Panc1 (cell line): ENCODE results near the gene IFITM2. TPM values are rescaled to one million over a fixed set of nuclear protein-coding genes. Genes with fewer than 3 reads are reported as not detected.

Experiments used
- ATAC-seq: fragments of 200-7000 bp; cut with Tn5 transposase; 2 replicates; pipeline ENCODE4 v1.9.1; 2020; ENCODE audit warnings: mild to moderate bottlenecking, moderate library complexity
- BruUV-seq: library from RNA; stranded (reverse); fragments of 400-500 nt; replicated peaks from 2 replicates; lab custom pipeline; 2021; lab: Mats Ljungman, UMichigan
- CTCF ChIA-PET: fragments of 300-600 bp; sonication (Branson Sonifier 250); formaldehyde crosslinking; loops from one replicate; lab custom pipeline; 2022; ENCODE audit warnings: antibody characterized with exemption; lab: Charles Lee
- POLR2A ChIA-PET: fragments of 300-600 bp; sonication (Branson Sonifier 250); formaldehyde crosslinking; loops from one replicate; lab custom pipeline; 2022; ENCODE audit warnings: antibody characterized with exemption; lab: Charles Lee
- DNase-seq: peaks from one replicate; pipeline ENCODE4 v3.0.0-alpha.2; 2010; ENCODE audit warnings: low read depth, low spot score
- H3K27ac ChIP-seq: 2 replicates; pipeline ENCODE4 v1.5.1; 2011; ENCODE audit warnings: mild to moderate bottlenecking, low read length, inconsistent platforms
- H3K27me3 ChIP-seq: fragments of 200-500 bp; sonication (Bioruptor generic); 2 replicates; pipeline ENCODE4 v1.6.0; 2014; ENCODE audit warnings: low read length, inconsistent platforms; ENCODE audit not compliant: control insufficient read depth, insufficient read depth
- H3K36me3 ChIP-seq: fragments of 200-500 bp; sonication (Bioruptor generic); 2 replicates; pipeline ENCODE4 v1.5.1; 2014; ENCODE audit warnings: inconsistent platforms, mild to moderate bottlenecking, low read length, moderate library complexity; ENCODE audit not compliant: control insufficient read depth, insufficient read depth
- H3K4me1 ChIP-seq: 2 replicates; pipeline ENCODE4 v1.5.1; 2011; ENCODE audit warnings: inconsistent platforms, mild to moderate bottlenecking, low read length, moderate library complexity; ENCODE audit not compliant: control insufficient read depth, insufficient read depth
- H3K4me3 ChIP-seq, 2 experiments: 2 replicates each; pipeline ENCODE4 v1.5.1; 2011 to 2012; ENCODE audit warnings: low read depth in 2 of 2, low read length in 2 of 2, mild to moderate bottlenecking in 2 of 2, inconsistent platforms in 1 of 2, moderate library complexity in 1 of 2
- H3K9me3 ChIP-seq: fragments of 200-500 bp; sonication (Bioruptor generic); 2 replicates; pipeline ENCODE4 v1.5.1; 2014; ENCODE audit warnings: low read depth, mild to moderate bottlenecking, inconsistent platforms, low read length, moderate library complexity; ENCODE audit not compliant: control insufficient read depth, insufficient read depth
- CTCF ChIP-seq: fragments of 450-650 bp; IDR thresholded peaks from 2 replicates; pipeline ENCODE4 v1.5.1; 2017; ENCODE audit warnings: mild to moderate bottlenecking
- POLR2AphosphoS5 ChIP-seq: IDR thresholded peaks from 2 replicates; pipeline ENCODE4 v1.6.1; 2012; ENCODE audit warnings: mild to moderate bottlenecking, low read depth, low read length, moderate library complexity
- REST ChIP-seq, 2 experiments: IDR thresholded peaks; 2 replicates each; pipeline ENCODE4 v1.6.1; 2011 to 2012; ENCODE audit warnings: low read depth in 2 of 2, control low read depth in 1 of 2, low read length in 1 of 2, mild to moderate bottlenecking in 1 of 2, moderate library complexity in 1 of 2; ENCODE audit not compliant: insufficient read depth in 1 of 2
- SIN3A ChIP-seq: IDR thresholded peaks from 2 replicates; pipeline ENCODE4 v1.6.1; 2012; ENCODE audit warnings: low read depth, mild to moderate bottlenecking, low read length, moderate library complexity, borderline replicate concordance; ENCODE audit not compliant: insufficient read depth
- TCF7L2 ChIP-seq: IDR thresholded peaks from 2 replicates; pipeline ENCODE4 v1.6.1; 2011; ENCODE audit warnings: mild to moderate bottlenecking, low read depth, low read length, inconsistent platforms
- in situ Hi-C: cut with HindIII; loops from 2 replicates; pipeline ENCODE4 v1.10.0; 2016; ENCODE audit warnings: low sequenced_read_pairs, low pct_unique_long_range_greater_than_20kb
- intact Hi-C: fragments of 100-400 bp; cut with micrococcal nuclease; formaldehyde crosslinking; loops from one replicate; pipeline ENCODE4 v1.10.0; 2022; ENCODE audit not compliant: unreplicated experiment
- total RNA-seq: library from RNA; stranded (reverse); gene quantifications from one replicate; pipeline ENCODE4 v1.2.1, GENCODE V29; 2021; ENCODE audit not compliant: unreplicated experiment

IFITM2 gene
- total RNA-seq, 1 experiment from 2014 or later = 183 TPM

DNA sequence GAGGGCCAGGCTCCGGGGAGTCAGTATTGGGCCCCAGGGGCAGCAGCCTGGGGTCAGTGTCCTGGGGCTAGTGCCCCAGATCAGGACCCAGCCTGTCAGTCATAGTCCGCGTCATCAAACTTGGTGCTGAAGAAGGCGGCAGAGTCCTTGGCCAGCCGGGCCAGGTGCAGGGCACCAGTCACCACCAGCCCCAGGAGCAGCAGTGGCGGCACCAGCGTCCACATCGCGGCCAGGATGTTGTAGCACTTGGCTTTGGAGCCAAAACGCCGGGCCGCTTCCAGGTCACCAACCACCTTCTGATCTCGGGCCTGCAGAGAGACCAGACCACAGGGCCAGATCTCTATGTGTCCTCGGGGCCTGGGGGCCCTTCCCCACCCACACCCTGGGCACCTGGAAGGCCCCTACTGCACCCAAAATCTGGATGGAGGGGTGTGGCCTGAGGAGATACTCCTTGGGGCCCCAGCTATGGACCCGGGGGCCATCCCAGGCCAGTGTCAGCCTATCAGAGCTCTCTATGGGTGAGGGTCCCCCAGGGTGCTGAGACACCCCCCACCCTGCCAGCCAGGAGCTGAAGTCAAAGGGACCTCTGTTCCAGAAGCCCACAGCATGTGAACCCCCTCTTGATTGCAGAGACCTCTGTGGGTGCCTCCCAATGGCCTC lies 9.1 kb upstream of the IFITM2 start:
- Histone ChIP-seq H3K4me3 (no peak overlapping the region), H3K36me3 (no peaks in the 10 kb centered on the region), H3K27me3 (no peaks in the 10 kb centered on the region), H3K4me1 (peaks cover 38% of the 10 kb centered on the region), H3K9me3 (no peaks in the 10 kb centered on the region), H3K27ac (peak overlapping the region; percentile 35)
- peak; percentile 35 for ATAC-seq
- BruUV-seq = no TSS peak
- intact Hi-C loops (no loop called here), in situ Hi-C loops (no loop called here)
- CTCF ChIA-PET = no interaction called here
- DNase-seq = no peak
- TF ChIP-seq POLR2AphosphoS5 (peak; percentile 28; the same call in 1 of the 2 replicates), TCF7L2 (no peak)
- POLR2A ChIA-PET = no interaction called here

- Histone ChIP-seq H3K4me1 (peaks cover 34% of the 10 kb centered on the region), H3K27me3 (no peaks in the 10 kb centered on the region), H3K27ac (peak within 1 kb of the TSS; percentile 35), H3K9me3 (no peaks in the 10 kb centered on the region), H3K4me3 (no peak within 1 kb of the TSS), H3K36me3 (no peaks in the 10 kb centered on the region)
- CTCF ChIA-PET = no interaction called here
- ATAC-seq = no peak
- POLR2A ChIA-PET = no interaction called here
- in situ Hi-C loops = no loop called here
- no peak for DNase-seq
- BruUV-seq = no TSS peak
- intact Hi-C loops = no loop called here
- TF ChIP-seq POLR2AphosphoS5 (no peak), TCF7L2 (no peak), SIN3A (no peak), REST (IDR thresholded peaks at IDR 0.05; ENCODE audit: insufficient read depth in 1 of 2, low read depth in 2 of 2, low read length in 1 of 2) (no peak), CTCF (no peak)
These were observed 8.3 kb upstream of the IFITM2 start, which contains the start of gene IFITM5 for GRCh38 chr11:299081-299891. TSS of gene IFITM5 (minus strand) at chr11:299526. CDS start at chr11:299490, 36 bp downstream.
